MM.1S (cell line): Measurements from ENCODE around the gene TUBAL3.
"Not testable (repeated sequence)": the region's sequence is repeated elsewhere in the genome, so short reads cannot be mapped to it uniquely, and the experiment has no call there.

Source experiments
- DNase-seq: peaks from one replicate; pipeline ENCODE4 v3.0.0-alpha.2; 2015
- H2AFZ ChIP-seq: fragments of 300-600 bp; sonication (generic); 2 replicates; pipeline ENCODE4 v1.6.0; 2016; ENCODE audit warnings: antibody characterized with exemption, low read length
- H3F3A ChIP-seq: fragments of 300-600 bp; sonication (generic); 2 replicates; pipeline ENCODE4 v1.6.1; 2016; ENCODE audit warnings: mild to moderate bottlenecking, antibody characterized with exemption, low read length, moderate library complexity, mixed read lengths; ENCODE audit not compliant: insufficient read depth
- H3K27ac ChIP-seq: fragments of 300-600 bp; sonication (generic); 2 replicates; pipeline ENCODE4 v1.5.1; 2016; ENCODE audit warnings: mild to moderate bottlenecking, low read length
- H3K27me3 ChIP-seq: fragments of 300-600 bp; sonication (generic); replicated peaks from 2 replicates; pipeline ENCODE4 v1.6.0; 2016; ENCODE audit warnings: low read length; ENCODE audit not compliant: insufficient read depth
- H3K36me3 ChIP-seq: fragments of 300-600 bp; sonication (generic); replicated peaks from 2 replicates; pipeline ENCODE4 v1.6.1; 2016; ENCODE audit warnings: mild to moderate bottlenecking, low read length, mixed read lengths; ENCODE audit not compliant: insufficient read depth
- H3K4me1 ChIP-seq: fragments of 300-600 bp; sonication (generic); 2 replicates; pipeline ENCODE4 v1.6.1; 2016; ENCODE audit warnings: low read length, mixed read lengths
- H3K4me2 ChIP-seq: fragments of 300-600 bp; sonication (generic); 2 replicates; pipeline ENCODE4 v1.6.0; 2016; ENCODE audit warnings: low read depth, low read length
- H3K4me3 ChIP-seq: fragments of 300-600 bp; sonication (generic); 2 replicates; pipeline ENCODE4 v1.5.1; 2016; ENCODE audit warnings: low read length, mixed read lengths
- H3K79me2 ChIP-seq: fragments of 300-600 bp; sonication (generic); 2 replicates; pipeline ENCODE4 v1.6.1; 2016; ENCODE audit warnings: mixed run types, low read length, mixed read lengths
- H3K9ac ChIP-seq: fragments of 300-600 bp; sonication (generic); 2 replicates; pipeline ENCODE4 v1.6.1; 2016; ENCODE audit warnings: low read length, mixed read lengths
- H3K9me2 ChIP-seq: fragments of 300-600 bp; sonication (generic); replicated peaks from 2 replicates; pipeline ENCODE4 v1.6.1; 2016; ENCODE audit warnings: mild to moderate bottlenecking, low read length, mixed read lengths; ENCODE audit not compliant: insufficient read depth
- H3K9me3 ChIP-seq: fragments of 300-600 bp; sonication (generic); replicated peaks from 2 replicates; pipeline ENCODE4 v1.6.1; 2016; ENCODE audit warnings: mild to moderate bottlenecking, low read length, mixed read lengths; ENCODE audit not compliant: insufficient read depth
- H4K20me1 ChIP-seq: fragments of 300-600 bp; sonication (generic); 2 replicates; pipeline ENCODE4 v1.6.1; 2016; ENCODE audit warnings: mild to moderate bottlenecking, low read length, moderate library complexity, mixed read lengths; ENCODE audit not compliant: insufficient read depth
- EZH2 ChIP-seq: fragments of 300-600 bp; sonication (generic); optimal IDR thresholded peaks from 2 replicates; pipeline ENCODE3; 2017; ENCODE audit warnings: low read depth, mild to moderate bottlenecking, antibody characterized with exemption, low read length, mixed read lengths
- EZH2phosphoT487 ChIP-seq: fragments of 300-600 bp; sonication (generic); IDR thresholded peaks from 2 replicates; pipeline ENCODE4 v1.6.1; 2018; ENCODE audit warnings: antibody characterized with exemption, low read length
- TF ChIP-seq, protein P1 (sequence below): fragments of 300-600 bp; sonication (generic); IDR thresholded peaks from 2 replicates; pipeline ENCODE4 v1.5.1; 2016; ENCODE audit warnings: antibody characterized with exemption, low read length, mixed read lengths

TUBAL3 gene

DNA sequence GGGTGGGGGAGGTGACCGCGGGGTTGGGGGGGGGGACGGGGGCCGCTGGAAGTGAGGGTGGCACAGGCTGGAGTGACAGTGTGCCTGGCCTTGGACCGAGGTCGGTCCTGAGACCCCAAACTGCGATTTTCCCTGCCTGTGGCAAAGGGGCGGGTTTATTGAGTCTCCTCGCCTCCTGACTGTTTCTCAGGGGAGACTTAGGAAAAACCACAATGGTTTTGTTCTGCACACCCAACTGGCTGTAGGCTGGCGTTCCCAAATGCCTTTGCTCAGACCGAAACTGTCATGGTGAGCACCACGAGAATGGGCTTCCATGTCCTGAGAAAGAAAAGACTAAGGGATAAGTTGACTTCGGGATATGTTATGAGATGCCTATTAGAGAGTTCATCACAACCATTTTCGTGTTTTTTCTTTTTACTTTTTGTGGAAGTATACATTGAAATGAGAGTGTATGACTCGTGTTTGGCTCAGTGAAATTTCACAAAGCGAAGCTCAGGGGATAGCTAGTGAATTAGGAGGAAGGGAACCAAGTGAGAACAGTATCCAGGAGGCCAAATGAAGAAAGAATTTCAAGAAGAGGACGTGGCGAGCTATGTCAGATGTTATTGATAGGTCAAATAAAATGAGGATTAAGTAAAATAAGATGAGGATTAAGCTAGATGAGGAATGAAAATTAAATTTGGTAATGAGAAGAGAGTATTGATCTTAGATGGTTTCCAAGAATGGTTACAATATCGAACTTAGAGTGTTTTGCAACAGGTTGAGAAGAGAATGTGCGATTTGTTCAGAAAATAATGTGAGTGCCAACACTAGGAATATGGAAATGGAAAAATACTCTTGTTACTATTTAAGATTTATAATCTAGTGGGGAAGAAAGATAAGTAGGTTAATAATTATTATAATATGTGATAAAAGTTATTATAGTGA, 8.6 kb upstream of the TUBAL3 start:
- Histone ChIP-seq H3K4me3 (peak overlapping the region; percentile 90), H4K20me1 (no peaks in the 10 kb centered on the region), H3F3A (no peaks in the 10 kb centered on the region), H3K36me3 (0 out of 2 replicates have a peak, but pooled peaks cover 5% of the 10 kb centered on the region), H3K4me1 (peaks cover 3% of the 10 kb centered on the region; the same call in 1 of the 2 replicates), H3K9me3 (no peaks in the 10 kb centered on the region), H3K4me2 (peak overlapping the region; percentile 85), H3K27me3 (no peaks in the 10 kb centered on the region), H3K9ac (peak overlapping the region; percentile 78; the same call in 1 of the 2 replicates), H3K9me2 (no peaks in the 10 kb centered on the region), H3K27ac (no peak overlapping the region), H3K79me2 (peaks cover 57% of the 10 kb centered on the region), H2AFZ (peak overlapping the region; percentile 35)
- no peak for DNase-seq
- TF ChIP-seq EZH2phosphoT487 (no peak), EZH2 (no peak)
- TF ChIP-seq, protein P1, sequence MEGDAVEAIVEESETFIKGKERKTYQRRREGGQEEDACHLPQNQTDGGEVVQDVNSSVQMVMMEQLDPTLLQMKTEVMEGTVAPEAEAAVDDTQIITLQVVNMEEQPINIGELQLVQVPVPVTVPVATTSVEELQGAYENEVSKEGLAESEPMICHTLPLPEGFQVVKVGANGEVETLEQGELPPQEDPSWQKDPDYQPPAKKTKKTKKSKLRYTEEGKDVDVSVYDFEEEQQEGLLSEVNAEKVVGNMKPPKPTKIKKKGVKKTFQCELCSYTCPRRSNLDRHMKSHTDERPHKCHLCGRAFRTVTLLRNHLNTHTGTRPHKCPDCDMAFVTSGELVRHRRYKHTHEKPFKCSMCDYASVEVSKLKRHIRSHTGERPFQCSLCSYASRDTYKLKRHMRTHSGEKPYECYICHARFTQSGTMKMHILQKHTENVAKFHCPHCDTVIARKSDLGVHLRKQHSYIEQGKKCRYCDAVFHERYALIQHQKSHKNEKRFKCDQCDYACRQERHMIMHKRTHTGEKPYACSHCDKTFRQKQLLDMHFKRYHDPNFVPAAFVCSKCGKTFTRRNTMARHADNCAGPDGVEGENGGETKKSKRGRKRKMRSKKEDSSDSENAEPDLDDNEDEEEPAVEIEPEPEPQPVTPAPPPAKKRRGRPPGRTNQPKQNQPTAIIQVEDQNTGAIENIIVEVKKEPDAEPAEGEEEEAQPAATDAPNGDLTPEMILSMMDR: no peak

DNA sequence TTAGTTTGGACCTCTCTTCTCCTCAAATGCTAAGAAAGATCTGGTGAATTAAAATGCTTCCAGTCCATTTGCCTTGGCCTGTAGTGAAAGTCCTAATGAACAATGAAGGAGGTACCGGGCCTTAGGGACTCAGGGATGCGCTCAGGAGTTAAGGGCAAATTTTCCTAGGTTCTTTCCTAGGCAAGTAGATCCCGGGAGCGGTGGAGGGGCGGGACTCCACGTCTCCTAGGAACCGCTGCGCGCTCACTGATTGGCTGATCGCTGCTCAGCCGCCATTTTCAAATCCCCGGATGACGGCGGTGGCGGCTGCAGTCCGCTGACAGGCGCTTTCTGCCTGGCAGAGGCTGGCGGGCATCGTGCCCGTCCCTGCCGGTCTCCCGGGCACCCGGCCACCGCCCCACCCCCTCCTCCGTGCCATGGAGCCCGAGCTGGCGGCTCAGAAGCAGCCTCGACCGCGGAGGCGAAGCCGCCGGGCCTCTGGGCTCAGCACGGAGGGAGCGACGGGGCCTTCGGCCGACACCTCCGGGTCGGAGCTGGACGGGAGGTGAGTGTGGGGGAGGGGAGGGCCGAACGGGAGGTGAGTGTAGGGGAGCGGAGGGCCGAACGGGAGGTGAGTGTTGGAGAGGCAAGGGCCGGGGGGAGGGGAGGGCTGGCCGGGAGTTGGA, 7.8 kb upstream of the TUBAL3 start, which contains the start of gene NET1:
NET1 (plus strand) TSS at position 281 of the 665 bp plus-strand sequence; CDS start at position 417, 136 bp downstream.
- 0 out of 2 replicates have a peak, but pooled peaks cover 2% of the 10 kb centered on the region for H3K36me3 ChIP-seq
- H3K9me2 ChIP-seq: no peaks in the 10 kb centered on the region
- H2AFZ ChIP-seq: peak within 1 kb of the TSS; percentile 59
- H3K4me1 ChIP-seq: peaks cover 3% of the 10 kb centered on the region; the same call in 1 of the 2 replicates
- no peaks in the 10 kb centered on the region for H3K9me3 ChIP-seq
- H3K79me2 ChIP-seq: peaks cover 48% of the 10 kb centered on the region
- DNase-seq: peak; percentile 76
- peak within 1 kb of the TSS; percentile 33; the same call in 1 of the 2 replicates for H3K27ac ChIP-seq
- H3K9ac ChIP-seq: peak within 1 kb of the TSS; percentile 78
- H3K27me3 ChIP-seq: no peaks in the 10 kb centered on the region
- H4K20me1 ChIP-seq: no peaks in the 10 kb centered on the region
- TF ChIP-seq, protein P1: no peak
- TF ChIP-seq EZH2phosphoT487 (no peak), EZH2 (no peak)
- H3K4me3 ChIP-seq: peak within 1 kb of the TSS; percentile 90
- H3F3A ChIP-seq: no peaks in the 10 kb centered on the region
- peak within 1 kb of the TSS; percentile 85 for H3K4me2 ChIP-seq

GRCh38 chr10:5411941-5412276, 7.3 kb upstream of the TUBAL3 start:
- H3K36me3 ChIP-seq: no peaks in the 10 kb centered on the region
- peaks cover 3% of the 10 kb centered on the region; the same call in 1 of the 2 replicates for H3K4me1 ChIP-seq
- H3F3A ChIP-seq: no peaks in the 10 kb centered on the region
- no peak for DNase-seq
- H2AFZ ChIP-seq: peak overlapping the region; percentile 59
- H3K27ac ChIP-seq: no peak overlapping the region
- TF ChIP-seq EZH2 (no peak), EZH2phosphoT487 (no peak)
- TF ChIP-seq, protein P1: no peak
- peaks cover 43% of the 10 kb centered on the region for H3K79me2 ChIP-seq
- no peaks in the 10 kb centered on the region for H3K9me2 ChIP-seq
- no peaks in the 10 kb centered on the region for H3K27me3 ChIP-seq
- H4K20me1 ChIP-seq: no peaks in the 10 kb centered on the region
- peak overlapping the region; percentile 85 for H3K4me2 ChIP-seq
- no peaks in the 10 kb centered on the region for H3K9me3 ChIP-seq
- peak overlapping the region; percentile 90 for H3K4me3 ChIP-seq
- H3K9ac ChIP-seq: peak overlapping the region; percentile 78; the same call in 1 of the 2 replicates

GRCh38 chr10:5410787-5411186, 6.2 kb upstream of the TUBAL3 start:
- not testable (repeated sequence) for H3K36me3 ChIP-seq, H4K20me1 ChIP-seq, H3K4me1 ChIP-seq, H2AFZ ChIP-seq, H3K9me3 ChIP-seq, H3K9me2 ChIP-seq, H3K4me3 ChIP-seq, H3K4me2 ChIP-seq, H3K9ac ChIP-seq, H3K27me3 ChIP-seq, H3F3A ChIP-seq, DNase-seq, H3K27ac ChIP-seq
- H3K79me2 ChIP-seq: peaks cover 32% of the 10 kb centered on the region
